ENCODE results near the gene TXNDC16. TPM values are rescaled to one million over a fixed set of nuclear protein-coding genes. Genes with fewer than 3 reads are reported as not detected.

TXNDC16 gene
- total and polyA plus RNA-seq, 10 donors: 1.5 to 18.1 (median 14.9) TPM

DNA sequence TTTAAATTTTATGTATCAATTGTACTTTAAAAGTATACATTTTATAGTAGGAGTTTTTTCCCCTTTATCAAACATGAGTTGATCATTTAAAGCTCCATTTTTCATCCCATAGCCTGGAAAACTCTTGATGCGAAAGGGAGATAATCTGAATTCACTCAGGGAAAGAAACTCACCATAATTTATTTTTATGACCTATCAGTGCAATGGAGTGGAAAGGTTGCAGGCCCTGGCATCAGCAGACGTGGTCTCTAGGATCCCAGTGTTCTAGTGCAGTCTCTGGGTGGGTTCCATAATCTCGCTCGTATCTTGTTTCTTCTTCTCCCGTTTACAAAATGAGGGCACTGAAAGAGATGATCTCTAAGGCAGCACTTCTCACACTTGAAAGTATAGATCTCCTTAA is 153.2 kb downstream of the TXNDC16 start:
- TF ChIP-seq POLR2AphosphoS5 (IDR thresholded peaks at IDR 0.05) (no peak), POLR2A (IDR thresholded peaks at IDR 0.05) (no peak)
- TF ChIP-seq, protein P1, sequence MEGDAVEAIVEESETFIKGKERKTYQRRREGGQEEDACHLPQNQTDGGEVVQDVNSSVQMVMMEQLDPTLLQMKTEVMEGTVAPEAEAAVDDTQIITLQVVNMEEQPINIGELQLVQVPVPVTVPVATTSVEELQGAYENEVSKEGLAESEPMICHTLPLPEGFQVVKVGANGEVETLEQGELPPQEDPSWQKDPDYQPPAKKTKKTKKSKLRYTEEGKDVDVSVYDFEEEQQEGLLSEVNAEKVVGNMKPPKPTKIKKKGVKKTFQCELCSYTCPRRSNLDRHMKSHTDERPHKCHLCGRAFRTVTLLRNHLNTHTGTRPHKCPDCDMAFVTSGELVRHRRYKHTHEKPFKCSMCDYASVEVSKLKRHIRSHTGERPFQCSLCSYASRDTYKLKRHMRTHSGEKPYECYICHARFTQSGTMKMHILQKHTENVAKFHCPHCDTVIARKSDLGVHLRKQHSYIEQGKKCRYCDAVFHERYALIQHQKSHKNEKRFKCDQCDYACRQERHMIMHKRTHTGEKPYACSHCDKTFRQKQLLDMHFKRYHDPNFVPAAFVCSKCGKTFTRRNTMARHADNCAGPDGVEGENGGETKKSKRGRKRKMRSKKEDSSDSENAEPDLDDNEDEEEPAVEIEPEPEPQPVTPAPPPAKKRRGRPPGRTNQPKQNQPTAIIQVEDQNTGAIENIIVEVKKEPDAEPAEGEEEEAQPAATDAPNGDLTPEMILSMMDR (IDR thresholded peaks at IDR 0.05 in 8 of 11, conservative IDR thresholded peaks at IDR 0.05 in 3 of 11): no peak
- Histone ChIP-seq H3K36me3 (no peaks in the 10 kb centered on the region), H3K27me3 (replicated peaks in 1 of 7) (peaks cover 0 to 8% (median 0%) of the 10 kb centered on the region in 7 donors), H3K4me3 (no peak overlapping the region), H3K27ac (no peak overlapping the region), H3K4me1 (peaks cover 0 to 47% (median 31%) of the 10 kb centered on the region in 6 donors), H3K9me3 (peaks cover 0 to 9% (median 0%) of the 10 kb centered on the region in 8 donors)
- 88 to 96% (median 95%) methylated on average over 5 of the region's 5 CpGs for WGBS, 5 donors
- intact Hi-C loops (cut with DNase I; ENCODE audit: low total_unique reads): no loop called here
- DNase-seq: no peak

GRCh38 chr14:52397844-52398243 is 154.5 kb downstream of the TXNDC16 start:
- intact Hi-C loops (cut with DNase I; ENCODE audit: low total_unique reads): no loop called here
- Histone ChIP-seq H3K27ac (no peak overlapping the region), H3K9me3 (peaks cover 0 to 9% (median 0%) of the 10 kb centered on the region in 8 donors), H3K36me3 (no peaks in the 10 kb centered on the region), H3K4me3 (no peak overlapping the region), H3K27me3 (replicated peaks in 1 of 7) (no peaks in the 10 kb centered on the region), H3K4me1 (peaks cover 0 to 41% (median 26%) of the 10 kb centered on the region in 6 donors)
- TF ChIP-seq, protein P1 (IDR thresholded peaks at IDR 0.05 in 8 of 11, conservative IDR thresholded peaks at IDR 0.05 in 3 of 11): no peak
- no peak for TF ChIP-seq POLR2A (IDR thresholded peaks at IDR 0.05)
- WGBS, 5 donors: 77 to 96% (median 85%) methylated on average over 5 of the region's 5 CpGs
- no peak for DNase-seq

GRCh38 chr14:52395728-52396127 is 156.6 kb downstream of the TXNDC16 start:
- DNase-seq: no peak
- intact Hi-C loops (cut with DNase I; ENCODE audit: low total_unique reads): no loop called here
- H3K36me3 ChIP-seq: no peaks in the 10 kb centered on the region
- no peak overlapping the region for H3K4me3 ChIP-seq
- H3K9me3 ChIP-seq: peaks cover 0 to 9% (median 0%) of the 10 kb centered on the region in 8 donors
- no peaks in the 10 kb centered on the region for H3K27me3 ChIP-seq (replicated peaks in 1 of 7)
- WGBS, 5 donors: 16 to 32% (median 19%) methylated on average over 3 of the region's 3 CpGs
- H3K27ac ChIP-seq: no peak overlapping the region
- peaks cover 0 to 22% (median 11%) of the 10 kb centered on the region in 6 donors for H3K4me1 ChIP-seq
- TF ChIP-seq POLR2AphosphoS5 (IDR thresholded peaks at IDR 0.05): peak in 1 of 3 donors; percentile 11
- TF ChIP-seq, protein P1 (IDR thresholded peaks at IDR 0.05 in 8 of 11, conservative IDR thresholded peaks at IDR 0.05 in 3 of 11): no peak

DNA sequence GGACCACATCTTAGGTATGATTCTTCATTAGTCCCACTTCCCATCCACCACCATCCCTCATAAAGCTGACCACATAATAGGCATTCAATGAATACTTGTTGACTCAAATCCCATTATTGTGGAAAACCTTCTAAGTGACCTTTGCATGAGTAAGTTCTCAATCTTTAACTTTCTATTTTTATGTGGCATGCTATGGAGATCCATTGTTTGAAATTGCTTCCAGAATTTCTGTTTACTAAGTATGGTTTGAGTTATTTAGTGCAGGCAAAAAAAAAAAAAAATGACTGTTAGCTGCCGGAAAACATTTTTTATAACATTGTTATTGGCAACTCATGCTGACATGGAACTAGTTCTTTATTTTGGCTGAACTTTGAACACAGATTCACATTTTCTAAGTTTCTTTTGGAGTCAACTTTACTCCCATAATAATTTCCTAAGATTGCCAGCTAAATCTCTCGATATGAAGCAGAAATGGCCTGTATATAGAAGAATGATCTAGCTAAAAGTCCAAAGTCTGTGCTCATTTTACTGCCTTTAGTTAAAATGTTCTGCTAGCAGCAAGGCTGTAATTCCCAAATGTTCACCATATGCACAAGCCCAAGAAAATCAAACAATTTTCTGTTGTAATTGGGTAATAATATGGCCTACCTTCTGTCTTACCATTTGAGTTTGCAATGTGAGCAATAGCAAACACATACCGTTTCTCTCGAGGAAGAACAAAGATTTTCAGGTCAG is 160.3 kb downstream of the TXNDC16 start:
- no peak overlapping the region for H3K4me3 ChIP-seq
- H3K27me3 ChIP-seq (replicated peaks in 1 of 7): no peaks in the 10 kb centered on the region
- 77 to 86% (median 85%) methylated on average over 4 of the region's 4 CpGs for WGBS, 5 donors
- intact Hi-C loops (cut with DNase I; ENCODE audit: low total_unique reads): no loop called here
- H3K4me1 ChIP-seq: peaks cover 0 to 12% (median 7%) of the 10 kb centered on the region in 6 donors
- no peaks in the 10 kb centered on the region for H3K36me3 ChIP-seq
- TF ChIP-seq POLR2AphosphoS5 (IDR thresholded peaks at IDR 0.05) (no peak), POLR2A (IDR thresholded peaks at IDR 0.05) (no peak)
- TF ChIP-seq, protein P1 (IDR thresholded peaks at IDR 0.05 in 8 of 11, conservative IDR thresholded peaks at IDR 0.05 in 3 of 11): no peak
- H3K27ac ChIP-seq: no peak overlapping the region
- H3K9me3 ChIP-seq: peaks cover 0 to 6% (median under 1%) of the 10 kb centered on the region in 8 donors
- DNase-seq: no peak

Measured in spleen (tissue), 11 donors.